Measurements from ENCODE around the gene HDC.
A peak's percentile ranks its signal among the peaks of the same experiment; 100 is the strongest.

The HDC gene

DNA sequence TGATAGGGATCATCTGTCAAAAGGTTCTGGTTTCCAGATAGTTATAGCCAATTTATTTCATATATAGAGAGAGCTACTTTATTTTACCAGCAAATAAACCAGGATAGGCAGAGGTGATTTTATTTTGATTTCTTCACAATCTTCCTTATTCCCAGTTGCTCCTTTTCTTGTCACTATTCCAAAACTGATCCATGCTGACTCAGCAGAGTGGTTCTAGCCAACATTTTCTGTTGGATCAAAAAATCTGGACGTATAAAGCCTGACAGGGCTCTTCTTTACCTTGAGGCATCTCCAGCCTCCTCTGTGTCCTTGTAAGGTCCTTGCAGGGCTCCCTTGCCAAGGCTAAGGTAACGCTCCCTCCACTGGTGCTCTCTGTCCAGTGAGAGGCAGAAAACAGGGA, 15.8 kb downstream of the HDC start:
- H3K4me3 ChIP-seq (ENCODE audit: low read depth in 1 of 2, low read length in 1 of 2): no peak overlapping the region

GRCh38 chr15:50248994-50249582, 16.4 kb downstream of the HDC start:
- Histone ChIP-seq H3K9me3 (no peaks in the 10 kb centered on the region), H3K4me3 (ENCODE audit: low read depth in 1 of 2, low read length in 1 of 2) (no peak overlapping the region), H3K36me3 (no peaks in the 10 kb centered on the region), H3K27ac (peak overlapping the region; percentile 91), H3K27me3 (no peaks in the 10 kb centered on the region), H3K4me1 (ENCODE audit: control insufficient read depth in 1 of 2, insufficient read depth in 1 of 2, low read depth in 1 of 2, low read length in 1 of 2) (peaks cover 24 to 29% of the 10 kb centered on the region in 2 experiments)
- TF ChIP-seq, protein P1, sequence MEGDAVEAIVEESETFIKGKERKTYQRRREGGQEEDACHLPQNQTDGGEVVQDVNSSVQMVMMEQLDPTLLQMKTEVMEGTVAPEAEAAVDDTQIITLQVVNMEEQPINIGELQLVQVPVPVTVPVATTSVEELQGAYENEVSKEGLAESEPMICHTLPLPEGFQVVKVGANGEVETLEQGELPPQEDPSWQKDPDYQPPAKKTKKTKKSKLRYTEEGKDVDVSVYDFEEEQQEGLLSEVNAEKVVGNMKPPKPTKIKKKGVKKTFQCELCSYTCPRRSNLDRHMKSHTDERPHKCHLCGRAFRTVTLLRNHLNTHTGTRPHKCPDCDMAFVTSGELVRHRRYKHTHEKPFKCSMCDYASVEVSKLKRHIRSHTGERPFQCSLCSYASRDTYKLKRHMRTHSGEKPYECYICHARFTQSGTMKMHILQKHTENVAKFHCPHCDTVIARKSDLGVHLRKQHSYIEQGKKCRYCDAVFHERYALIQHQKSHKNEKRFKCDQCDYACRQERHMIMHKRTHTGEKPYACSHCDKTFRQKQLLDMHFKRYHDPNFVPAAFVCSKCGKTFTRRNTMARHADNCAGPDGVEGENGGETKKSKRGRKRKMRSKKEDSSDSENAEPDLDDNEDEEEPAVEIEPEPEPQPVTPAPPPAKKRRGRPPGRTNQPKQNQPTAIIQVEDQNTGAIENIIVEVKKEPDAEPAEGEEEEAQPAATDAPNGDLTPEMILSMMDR (IDR thresholded peaks at IDR 0.05): no peak

More for the DNA sequence above, 15.8 kb downstream of the HDC start:
- Histone ChIP-seq H3K27me3 (no peaks in the 10 kb centered on the region), H3K4me1 (ENCODE audit: control insufficient read depth in 1 of 2, insufficient read depth in 1 of 2, low read depth in 1 of 2, low read length in 1 of 2) (peaks cover 24 to 29% of the 10 kb centered on the region in 2 experiments), H3K9me3 (no peaks in the 10 kb centered on the region), H3K27ac (no peak overlapping the region), H3K36me3 (no peaks in the 10 kb centered on the region)
- TF ChIP-seq, protein P1 (IDR thresholded peaks at IDR 0.05): no peak

DNA sequence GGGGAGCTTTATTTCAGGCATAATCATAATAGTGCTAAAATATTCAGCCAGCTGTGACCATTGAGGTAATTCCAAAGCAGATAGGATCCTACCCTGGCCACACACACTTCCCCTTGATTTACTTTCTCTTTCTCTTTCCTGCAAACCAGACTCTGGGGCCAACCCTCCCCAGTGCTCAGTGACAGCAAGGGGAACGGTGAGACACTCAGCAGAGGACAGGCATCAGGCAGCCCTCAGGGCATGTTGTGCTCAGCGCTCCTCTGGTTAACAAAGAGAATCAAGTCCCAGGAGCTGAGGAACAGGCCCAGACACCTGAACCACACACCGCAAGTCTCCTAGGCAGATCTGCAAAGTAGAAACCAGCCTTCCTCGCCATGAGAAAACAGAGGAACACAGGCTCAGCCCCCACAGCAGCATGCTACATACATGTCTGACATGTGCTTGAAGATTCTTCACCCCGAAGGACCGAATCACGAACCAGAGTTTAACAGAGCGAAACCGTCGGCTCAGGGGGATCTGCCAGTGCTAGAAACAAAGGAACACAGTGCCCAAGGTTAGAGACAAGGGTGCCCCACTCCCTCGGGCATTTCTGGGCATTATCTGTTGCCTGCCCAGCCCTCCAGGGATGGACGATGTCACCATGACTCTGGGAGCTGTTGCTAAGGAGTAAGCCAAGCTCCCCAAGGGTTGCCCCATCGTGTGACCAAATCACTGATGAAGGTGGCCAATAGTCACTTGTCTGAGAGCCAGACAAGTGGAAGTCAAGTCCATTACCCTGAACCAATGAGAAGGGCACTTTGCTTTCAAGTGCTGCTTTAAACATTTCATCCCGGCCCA, 17.5 kb downstream of the HDC start:
- Histone ChIP-seq H3K4me3 (ENCODE audit: low read depth in 1 of 2, low read length in 1 of 2) (peak overlapping the region; percentile 28 to 31), H3K27me3 (no peaks in the 10 kb centered on the region), H3K27ac (peak overlapping the region; percentile 91)

DNA sequence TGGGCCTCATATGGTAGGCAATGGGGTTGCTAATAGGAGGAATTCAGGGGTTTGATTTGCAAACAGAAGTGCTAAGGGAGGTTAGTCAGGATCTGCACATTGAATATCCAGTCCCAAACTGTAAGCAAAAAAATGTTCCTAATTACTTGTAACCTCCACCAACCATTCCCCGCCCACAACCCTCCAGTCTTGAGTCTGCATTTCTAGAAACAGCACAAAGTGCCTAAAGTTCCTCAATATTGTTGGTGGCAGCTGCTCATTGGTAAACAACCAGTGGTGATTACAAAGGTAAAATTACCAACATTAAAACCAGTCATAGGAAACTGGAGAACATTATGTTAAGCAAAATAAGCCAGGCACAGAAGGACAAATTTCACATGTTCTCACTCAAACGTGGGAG, 18.9 kb downstream of the HDC start:
- no peaks in the 10 kb centered on the region for H3K36me3 ChIP-seq
- H3K27me3 ChIP-seq: no peaks in the 10 kb centered on the region
- no peaks in the 10 kb centered on the region for H3K9me3 ChIP-seq
- H3K27ac ChIP-seq: peak overlapping the region; percentile 91
- H3K4me3 ChIP-seq (ENCODE audit: low read depth in 1 of 2, low read length in 1 of 2): no peak overlapping the region
- TF ChIP-seq, protein P1 (IDR thresholded peaks at IDR 0.05): no peak
- peaks cover 24 to 29% of the 10 kb centered on the region in 2 experiments for H3K4me1 ChIP-seq (ENCODE audit: control insufficient read depth in 1 of 2, insufficient read depth in 1 of 2, low read depth in 1 of 2, low read length in 1 of 2)

More for the DNA sequence above, 17.5 kb downstream of the HDC start:
- TF ChIP-seq, protein P1 (IDR thresholded peaks at IDR 0.05): no peak
- H3K4me1 ChIP-seq (ENCODE audit: control insufficient read depth in 1 of 2, insufficient read depth in 1 of 2, low read depth in 1 of 2, low read length in 1 of 2): peaks cover 24 to 29% of the 10 kb centered on the region in 2 experiments
- H3K36me3 ChIP-seq: no peaks in the 10 kb centered on the region
- no peaks in the 10 kb centered on the region for H3K9me3 ChIP-seq

GRCh38 chr15:50244959-50245624, 20.4 kb downstream of the HDC start:
- H3K4me1 ChIP-seq (ENCODE audit: control insufficient read depth in 1 of 2, insufficient read depth in 1 of 2, low read depth in 1 of 2, low read length in 1 of 2): peaks cover 24 to 29% of the 10 kb centered on the region in 2 experiments
- H3K27me3 ChIP-seq: no peaks in the 10 kb centered on the region
- no peaks in the 10 kb centered on the region for H3K9me3 ChIP-seq
- H3K27ac ChIP-seq: no peak overlapping the region
- H3K4me3 ChIP-seq (ENCODE audit: low read depth in 1 of 2, low read length in 1 of 2): no peak overlapping the region
- TF ChIP-seq, protein P1 (IDR thresholded peaks at IDR 0.05): no peak
- no peaks in the 10 kb centered on the region for H3K36me3 ChIP-seq
